Measurements from ENCODE around the gene OR2K2. TPM values are rescaled to one million over a fixed set of nuclear protein-coding genes. Genes with fewer than 3 reads are reported as not detected.
"Not testable (repeated sequence)": the region's sequence is repeated elsewhere in the genome, so short reads cannot be mapped to it uniquely, and the experiment has no call there.

Gene OR2K2
- total and polyA plus RNA-seq, 7 donors = not detected

- Histone ChIP-seq H3K36me3 (no peaks in the 10 kb centered on the region), H3K4me1 (no peaks in the 10 kb centered on the region), H3K27ac (no peak overlapping the region), H3K4me3 (no peak overlapping the region), H3K27me3 (no peaks in the 10 kb centered on the region), H3K9me3 (no peaks in the 10 kb centered on the region)
- no peak for DNase-seq
- TF ChIP-seq CTCF (IDR thresholded peaks at IDR 0.05) (no peak), POLR2AphosphoS5 (IDR thresholded peaks at IDR 0.05) (no peak), EP300 (IDR thresholded peaks at IDR 0.05) (no peak), POLR2A (IDR thresholded peaks at IDR 0.05) (no peak)
- intact Hi-C loops (cut with DNase I) = no loop called here
These were observed 20.5 kb upstream of the OR2K2 start for GRCh38 chr9:111350556-111350955.

- no peak for DNase-seq
These were observed 19.7 kb upstream of the OR2K2 start for GRCh38 chr9:111349766-111350165.

GRCh38 chr9:111348821-111349271 lies 18.8 kb upstream of the OR2K2 start:
- Histone ChIP-seq H3K36me3 (no peaks in the 10 kb centered on the region), H3K9me3 (no peaks in the 10 kb centered on the region), H3K4me1 (no peaks in the 10 kb centered on the region), H3K4me3 (no peak overlapping the region), H3K27me3 (no peaks in the 10 kb centered on the region), H3K27ac (no peak overlapping the region)
- intact Hi-C loops (cut with DNase I) = no loop called here
- WGBS, 2 donors = 15 to 58% methylated on average over 4 of the region's 4 CpGs
- TF ChIP-seq POLR2A (IDR thresholded peaks at IDR 0.05) (no peak), POLR2AphosphoS5 (IDR thresholded peaks at IDR 0.05) (no peak), EP300 (IDR thresholded peaks at IDR 0.05) (no peak), CTCF (IDR thresholded peaks at IDR 0.05) (no peak)
- no peak for DNase-seq

More at GRCh38 chr9:111349766-111350165, 19.7 kb upstream of the OR2K2 start:
- intact Hi-C loops (cut with DNase I) = no loop called here
- Histone ChIP-seq H3K4me3 (no peak overlapping the region), H3K27me3 (no peaks in the 10 kb centered on the region), H3K36me3 (no peaks in the 10 kb centered on the region), H3K4me1 (no peaks in the 10 kb centered on the region), H3K27ac (no peak overlapping the region), H3K9me3 (no peaks in the 10 kb centered on the region)
- WGBS, 2 donors = 14 to 62% methylated on average over 5 of the region's 5 CpGs
- TF ChIP-seq POLR2AphosphoS5 (IDR thresholded peaks at IDR 0.05) (no peak), CTCF (IDR thresholded peaks at IDR 0.05) (no peak), EP300 (IDR thresholded peaks at IDR 0.05) (no peak), POLR2A (IDR thresholded peaks at IDR 0.05) (no peak)

- WGBS, 2 donors = 69 to 76% methylated on average over 5 of the region's 5 CpGs
These were observed 4.4 kb upstream of the OR2K2 start for GRCh38 chr9:111334318-111334863.

GRCh38 chr9:111320631-111321030 lies 9.4 kb downstream of the OR2K2 start:
- DNase-seq = no peak
- Histone ChIP-seq H3K36me3 (no peaks in the 10 kb centered on the region), H3K4me3 (no peak overlapping the region), H3K27ac (no peak overlapping the region), H3K27me3 (no peaks in the 10 kb centered on the region), H3K4me1 (no peaks in the 10 kb centered on the region), H3K9me3 (no peaks in the 10 kb centered on the region)
- 64 to 76% methylated on average over 3 of the region's 3 CpGs for WGBS, 2 donors
- TF ChIP-seq POLR2A (IDR thresholded peaks at IDR 0.05) = no peak
- TF ChIP-seq EP300 (IDR thresholded peaks at IDR 0.05) = no peak
- no peak for TF ChIP-seq CTCF (IDR thresholded peaks at IDR 0.05)
- TF ChIP-seq POLR2AphosphoS5 (IDR thresholded peaks at IDR 0.05) = no peak
- intact Hi-C loops (cut with DNase I) = no loop called here

More at GRCh38 chr9:111334318-111334863, 4.4 kb upstream of the OR2K2 start:
- H3K4me3 ChIP-seq; H3K36me3 ChIP-seq; DNase-seq; H3K27me3 ChIP-seq; H3K9me3 ChIP-seq; H3K4me1 ChIP-seq; H3K27ac ChIP-seq; intact Hi-C loops (cut with DNase I): not testable (repeated sequence)
